HAP-1 (cell line): Measurements from ENCODE around the gene THOP1.

Source experiments
- DNase-seq, 2 experiments: peaks; one replicate each; pipeline ENCODE4 v3.0.0-alpha.2; 2016 to 2020; ENCODE audit warnings: low spot score in 2 of 2
- H3K27me3 ChIP-seq: fragments of 250-450 bp; sonication (Bioruptor Pico); 2 replicates; pipeline ENCODE4 v1.5.1; 2020; ENCODE audit warnings: low read depth, mild to moderate bottlenecking, moderate library complexity
- H3K36me3 ChIP-seq: fragments of 250-450 bp; sonication (Bioruptor Pico); replicated peaks from 2 replicates; pipeline ENCODE4 v1.5.1; 2020; ENCODE audit warnings: mild to moderate bottlenecking
- H3K4me1 ChIP-seq: fragments of 250-450 bp; sonication (Bioruptor Pico); 2 replicates; pipeline ENCODE4 v1.5.1; 2020; ENCODE audit warnings: mild to moderate bottlenecking
- H3K4me3 ChIP-seq: fragments of 250-450 bp; sonication (Bioruptor Pico); 2 replicates; pipeline ENCODE4 v1.5.1; 2020; ENCODE audit warnings: mild to moderate bottlenecking, moderate library complexity
- H3K9me3 ChIP-seq: fragments of 250-450 bp; sonication (Bioruptor Pico); 2 replicates; pipeline ENCODE4 v1.5.1; 2020; ENCODE audit warnings: mild to moderate bottlenecking, moderate library complexity
- in situ Hi-C: fragments of 300-500 bp; cut with MboI; formaldehyde crosslinking; loops from 3 replicates; pipeline ENCODE4 v1.14.3; 2020; ENCODE audit warnings: low sequenced_read_pairs, inconsistent platforms, mixed read lengths

Gene THOP1

DNA sequence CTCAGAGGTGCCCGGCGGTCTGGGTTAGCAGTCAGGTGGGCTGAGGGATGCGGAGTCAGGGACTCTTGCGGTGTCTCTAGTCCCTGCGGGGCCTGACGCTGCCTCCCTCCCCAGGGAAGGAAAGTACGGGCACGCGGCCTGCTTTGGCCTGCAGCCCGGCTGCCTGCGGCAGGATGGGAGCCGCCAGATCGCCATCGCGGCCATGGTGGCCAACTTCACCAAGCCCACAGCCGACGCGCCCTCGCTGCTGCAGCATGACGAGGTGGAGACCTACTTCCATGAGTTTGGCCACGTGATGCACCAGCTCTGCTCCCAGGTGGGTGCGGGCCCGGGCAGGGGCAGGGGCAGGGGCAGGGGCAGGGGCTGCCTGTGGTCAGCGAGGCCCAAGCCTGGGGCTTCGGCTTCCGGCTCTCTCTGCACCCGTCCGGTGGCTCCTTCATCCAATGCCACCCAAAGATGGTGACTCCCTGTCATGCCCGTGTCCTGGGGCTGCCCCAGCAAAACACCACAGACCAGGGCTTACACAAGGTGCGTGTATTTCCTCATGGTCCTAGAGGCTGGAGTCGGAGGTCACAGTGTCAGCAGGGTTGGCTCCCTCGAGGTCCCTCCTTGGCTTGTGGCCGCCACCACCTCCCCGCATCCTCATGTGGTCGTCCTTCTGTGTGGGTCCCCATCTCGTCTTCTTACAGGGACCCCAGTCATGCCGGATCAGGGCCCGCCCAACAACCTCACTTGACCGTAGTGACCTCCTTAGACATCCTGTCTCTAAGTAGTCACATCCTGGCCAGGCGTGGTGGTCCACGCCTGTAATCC, 23.0 kb downstream of the THOP1 start:
- H3K36me3 ChIP-seq, result peaks cover 72% of the 10 kb centered on the region

DNA sequence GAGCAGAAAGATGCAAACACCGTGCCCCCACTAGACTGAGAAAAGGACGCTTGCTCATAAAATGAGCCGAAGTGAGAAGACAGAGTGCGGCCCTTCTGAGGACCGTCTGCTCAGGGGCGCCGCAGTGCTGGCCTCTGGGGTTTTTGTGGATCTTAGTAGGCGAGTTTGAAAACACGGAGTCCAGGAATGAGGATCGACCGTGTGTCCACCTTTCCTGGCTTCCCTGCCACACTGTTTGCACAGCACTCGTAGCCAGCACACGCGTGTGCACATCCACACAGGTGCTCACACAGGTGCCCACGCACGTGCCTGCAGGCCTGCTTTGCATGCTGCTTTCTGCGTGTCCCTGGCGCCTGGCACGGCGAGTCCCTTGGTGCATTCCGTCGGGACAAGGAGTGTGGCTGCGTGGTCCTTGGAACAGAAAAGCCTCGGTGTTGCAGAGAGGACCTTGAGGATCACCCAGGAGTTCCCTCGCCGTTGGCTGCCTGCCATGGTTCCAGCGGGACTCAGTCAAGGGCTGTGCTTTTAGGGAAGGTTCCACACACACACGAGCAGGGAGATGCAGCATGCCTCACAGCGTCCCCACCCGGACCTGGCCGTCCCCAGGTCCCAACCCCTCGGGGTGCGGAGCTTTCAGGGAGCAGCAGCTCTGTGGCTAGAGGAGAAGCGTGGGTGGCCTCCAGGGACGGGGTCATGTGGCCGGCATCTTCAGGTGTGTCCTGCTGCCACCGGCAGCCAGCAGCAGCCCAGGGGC, 24.3 kb downstream of the THOP1 start:
- no peaks in the 10 kb centered on the region for H3K4me1 ChIP-seq
- no peak overlapping the region for H3K4me3 ChIP-seq
- in situ Hi-C loops, result no loop called here
- H3K9me3 ChIP-seq, result no peaks in the 10 kb centered on the region
- no peak for DNase-seq
- peaks cover 78% of the 10 kb centered on the region for H3K36me3 ChIP-seq
- no peaks in the 10 kb centered on the region for H3K27me3 ChIP-seq

More for the DNA sequence above, 23.0 kb downstream of the THOP1 start:
- Histone ChIP-seq H3K4me3 (no peak overlapping the region), H3K9me3 (no peaks in the 10 kb centered on the region), H3K27me3 (no peaks in the 10 kb centered on the region), H3K4me1 (no peaks in the 10 kb centered on the region)
- DNase-seq, result no peak
- in situ Hi-C loops, result no loop called here

DNA sequence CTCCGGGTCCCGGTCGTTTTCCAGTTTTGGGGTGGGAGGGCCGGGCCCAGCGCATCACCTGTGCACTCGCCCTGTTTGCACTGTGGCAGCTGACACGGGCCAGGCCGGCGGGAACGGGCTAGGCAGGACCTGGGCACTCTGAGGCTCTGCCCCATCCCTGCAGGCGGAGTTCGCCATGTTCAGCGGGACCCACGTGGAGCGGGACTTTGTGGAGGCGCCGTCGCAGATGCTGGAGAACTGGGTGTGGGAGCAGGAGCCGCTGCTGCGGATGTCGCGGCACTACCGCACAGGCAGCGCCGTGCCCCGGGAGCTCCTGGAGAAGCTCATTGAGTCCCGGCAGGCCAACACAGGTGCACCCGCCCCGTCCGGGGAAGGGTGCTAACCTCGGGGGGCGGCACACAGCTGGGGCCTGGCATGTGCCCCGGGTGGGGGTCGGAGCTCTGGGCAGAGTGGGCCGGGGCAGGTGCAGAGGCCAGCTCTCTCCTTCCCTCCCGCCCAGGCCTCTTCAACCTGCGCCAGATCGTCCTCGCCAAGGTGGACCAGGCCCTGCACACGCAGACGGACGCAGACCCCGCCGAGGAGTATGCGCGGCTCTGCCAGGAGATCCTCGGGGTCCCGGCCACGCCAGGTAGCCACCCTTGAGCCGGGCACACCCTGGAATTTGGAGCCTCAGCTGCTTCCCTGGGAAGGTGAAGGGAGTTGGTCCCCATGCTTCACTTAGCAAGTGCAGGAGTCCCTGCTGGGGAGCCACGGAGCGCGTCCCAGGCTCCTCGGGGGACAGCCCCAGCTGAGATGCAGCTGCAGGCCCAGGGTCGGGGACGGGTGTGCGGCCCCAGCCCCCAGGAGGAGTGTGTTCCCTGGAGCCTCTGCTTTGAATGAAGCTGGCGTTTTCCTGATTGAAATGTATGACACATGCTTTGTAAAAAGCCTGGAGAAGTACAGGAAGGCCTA, 25.1 kb downstream of the THOP1 start:
- peaks cover 72% of the 10 kb centered on the region for H3K36me3 ChIP-seq
- H3K9me3 ChIP-seq, result no peaks in the 10 kb centered on the region
- H3K27me3 ChIP-seq, result no peaks in the 10 kb centered on the region
- DNase-seq, result no peak
- H3K4me1 ChIP-seq, result no peaks in the 10 kb centered on the region
- in situ Hi-C loops, result no loop called here
- no peak overlapping the region for H3K4me3 ChIP-seq

DNA sequence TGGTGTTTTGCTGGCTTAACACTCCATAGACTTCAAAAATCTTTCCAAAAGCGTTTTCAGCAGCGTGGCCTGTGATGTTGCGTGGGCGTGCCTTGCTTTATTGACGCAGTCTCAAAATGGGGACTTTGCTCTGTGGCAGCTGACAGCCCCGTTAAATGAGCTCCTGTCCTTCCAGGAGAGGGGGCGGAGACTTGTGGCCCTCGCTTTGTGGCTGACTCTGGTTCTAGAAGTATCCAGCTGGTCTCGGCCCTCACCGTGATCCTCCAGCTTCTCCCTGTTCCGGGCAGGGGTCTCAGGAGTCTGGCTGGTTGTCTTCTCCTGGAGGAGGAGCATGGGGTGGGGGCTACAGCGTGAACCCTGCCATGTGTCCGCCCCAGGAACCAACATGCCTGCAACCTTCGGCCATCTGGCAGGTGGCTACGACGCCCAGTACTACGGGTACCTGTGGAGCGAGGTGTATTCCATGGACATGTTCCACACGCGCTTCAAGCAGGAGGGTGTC, 26.0 kb downstream of the THOP1 start:
- Histone ChIP-seq H3K36me3 (peaks cover 68% of the 10 kb centered on the region), H3K27me3 (no peaks in the 10 kb centered on the region), H3K9me3 (no peaks in the 10 kb centered on the region), H3K4me1 (no peaks in the 10 kb centered on the region), H3K4me3 (no peak overlapping the region)
- DNase-seq, result no peak
- in situ Hi-C loops, result no loop called here

DNA sequence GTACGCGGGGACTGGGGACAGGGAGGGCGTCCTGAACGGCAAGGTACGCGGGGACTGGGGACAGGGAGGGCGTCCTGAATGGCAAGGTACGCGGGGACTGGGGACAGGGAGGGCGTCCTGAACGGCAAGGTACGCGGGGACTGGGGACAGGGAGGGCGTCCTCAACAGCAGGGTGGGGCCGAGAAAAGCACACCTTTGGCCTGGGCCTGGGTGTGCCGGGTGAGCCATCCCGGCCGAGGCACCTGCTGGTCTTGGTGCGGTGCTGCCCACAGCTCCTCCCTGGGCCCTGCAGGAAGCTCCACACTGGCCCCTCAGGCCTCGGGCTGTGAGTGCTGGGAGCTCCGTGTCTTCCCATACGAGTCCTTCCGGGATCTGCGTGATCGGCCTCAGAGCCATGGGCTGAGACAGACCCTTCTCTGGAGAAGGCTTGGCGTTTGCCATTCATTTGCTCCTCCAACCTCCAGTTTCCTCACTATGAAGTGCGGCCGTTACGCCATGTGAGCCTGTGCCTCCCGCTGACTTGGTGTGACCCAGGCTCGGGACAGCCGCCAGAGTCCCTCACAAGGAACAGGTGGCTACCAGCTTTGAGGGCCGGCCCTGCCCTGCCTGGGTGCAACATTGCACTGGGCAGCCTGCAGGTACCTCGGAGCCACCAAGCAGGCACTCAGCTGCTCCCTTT, 26.6 kb downstream of the THOP1 start:
- Histone ChIP-seq H3K36me3 (peaks cover 62% of the 10 kb centered on the region), H3K27me3 (no peaks in the 10 kb centered on the region), H3K4me1 (no peaks in the 10 kb centered on the region), H3K9me3 (no peaks in the 10 kb centered on the region), H3K4me3 (no peak overlapping the region)
- no peak for DNase-seq
- in situ Hi-C loops, result no loop called here

DNA sequence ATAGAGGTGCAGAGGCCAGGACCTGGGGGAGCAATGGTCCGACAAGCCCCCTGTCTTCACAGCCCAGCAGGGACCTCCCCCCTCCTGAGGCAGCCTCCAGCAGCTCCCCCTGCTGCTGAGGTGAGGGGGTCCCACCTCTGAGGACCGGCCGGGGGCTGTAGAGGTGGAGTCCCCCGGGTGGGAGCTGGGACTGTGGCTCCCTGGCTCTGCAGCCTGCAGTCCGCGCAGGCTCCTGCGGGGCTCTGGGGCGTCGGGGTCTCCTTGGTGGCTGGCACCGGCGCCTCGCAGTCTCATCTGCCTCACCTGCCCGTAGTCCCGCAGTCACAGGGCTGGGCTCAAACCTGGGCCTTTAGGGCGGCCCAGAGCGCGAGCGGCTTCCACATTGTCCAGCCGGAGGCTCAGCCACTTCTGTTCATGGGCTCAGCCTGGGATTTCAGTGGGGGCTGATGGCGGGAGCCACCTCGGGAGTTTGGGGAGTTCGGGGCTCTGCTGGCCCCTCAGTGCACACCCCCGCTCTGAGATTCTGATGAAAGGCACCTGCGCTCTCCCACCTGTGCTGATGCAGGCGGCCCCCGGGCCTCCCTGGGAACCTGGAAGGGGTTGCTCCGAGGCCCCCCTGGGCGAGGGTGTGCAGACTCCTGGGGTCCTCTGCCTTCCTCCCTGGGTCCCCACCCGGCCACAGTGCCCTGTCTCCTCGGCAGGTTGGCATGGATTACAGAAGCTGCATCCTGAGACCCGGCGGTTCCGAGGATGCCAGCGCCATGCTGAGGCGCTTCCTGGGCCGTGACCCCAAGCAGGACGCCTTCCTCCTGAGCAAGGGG, 27.3 kb downstream of the THOP1 start:
- Histone ChIP-seq H3K4me1 (no peaks in the 10 kb centered on the region), H3K27me3 (no peaks in the 10 kb centered on the region), H3K4me3 (no peak overlapping the region), H3K36me3 (peaks cover 54% of the 10 kb centered on the region), H3K9me3 (no peaks in the 10 kb centered on the region)
- DNase-seq, result no peak
- in situ Hi-C loops, result no loop called here

DNA sequence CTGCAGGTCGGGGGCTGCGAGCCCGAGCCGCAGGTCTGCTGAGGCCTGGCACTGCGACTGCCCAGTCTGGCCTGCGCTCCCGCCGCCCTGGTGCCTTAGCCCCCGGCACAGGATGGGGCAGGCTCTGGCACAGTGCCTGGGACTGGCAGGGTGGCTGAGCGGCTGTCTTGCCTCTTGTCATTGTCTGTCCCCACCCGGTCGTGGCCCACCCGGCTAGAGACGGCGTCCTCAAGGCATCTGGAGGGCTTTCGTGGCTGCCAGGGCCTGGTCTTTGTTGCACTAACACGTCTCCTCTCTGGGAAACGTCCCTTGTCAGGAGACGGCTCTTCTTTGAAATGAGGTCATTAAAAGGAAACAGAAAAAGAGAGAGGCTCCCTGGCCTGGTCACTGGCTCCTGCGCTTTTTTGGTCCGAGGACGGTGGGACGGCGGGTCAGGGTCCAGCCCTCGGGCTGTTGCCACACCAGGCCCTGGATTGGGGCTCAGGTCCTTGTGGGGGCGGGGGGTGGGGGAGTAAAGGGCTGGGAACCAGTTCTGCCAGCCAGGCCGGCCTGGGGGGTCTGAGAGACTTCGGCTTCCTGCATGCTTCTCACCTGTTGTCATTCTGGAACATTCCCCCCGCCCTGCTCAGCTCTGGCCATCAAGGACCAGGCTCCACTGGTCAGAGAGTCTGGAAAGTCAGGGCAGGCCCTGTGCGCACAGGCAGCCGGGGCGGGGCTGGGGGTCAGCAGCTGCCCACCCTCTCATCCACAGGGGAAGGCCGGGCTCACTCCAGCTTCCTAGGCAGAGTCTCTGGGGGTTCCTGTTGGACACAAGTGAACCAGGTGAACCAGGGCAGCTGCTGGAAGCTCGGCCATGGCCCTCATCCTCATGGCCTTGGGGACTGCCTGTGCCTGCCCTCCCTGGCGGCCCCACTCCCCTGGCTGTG, 28.2 kb downstream of the THOP1 start:
- Histone ChIP-seq H3K36me3 (peaks cover 46% of the 10 kb centered on the region), H3K4me3 (no peak overlapping the region), H3K9me3 (no peaks in the 10 kb centered on the region), H3K27me3 (no peaks in the 10 kb centered on the region), H3K4me1 (no peaks in the 10 kb centered on the region)
- in situ Hi-C loops, result no loop called here
- DNase-seq, result no peak

DNA sequence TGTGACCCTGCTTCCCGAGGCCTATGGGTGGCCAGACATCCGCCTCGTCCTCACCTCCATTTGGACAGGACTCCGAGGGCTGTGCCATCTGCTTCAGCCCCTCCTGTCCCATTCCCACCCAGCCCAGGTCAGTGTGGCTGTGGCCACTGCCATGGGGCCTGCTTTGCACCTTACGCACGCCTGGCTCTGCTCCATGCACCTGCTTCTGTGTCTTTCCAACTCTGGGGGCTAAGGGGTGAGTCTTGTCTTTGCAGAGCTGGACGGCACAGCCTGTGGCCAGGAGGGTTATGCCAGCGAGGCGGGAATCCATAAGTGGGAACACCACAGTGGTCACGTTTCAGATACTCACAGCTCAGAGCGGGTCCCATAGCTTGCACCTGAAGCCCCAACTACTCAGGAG, 29.1 kb downstream of the THOP1 start:
- peaks cover 2% of the 10 kb centered on the region for H3K4me1 ChIP-seq
- in situ Hi-C loops, result no loop called here
- peaks cover 36% of the 10 kb centered on the region for H3K36me3 ChIP-seq
- DNase-seq, result no peak
- H3K27me3 ChIP-seq, result no peaks in the 10 kb centered on the region
- H3K9me3 ChIP-seq, result no peaks in the 10 kb centered on the region
- H3K4me3 ChIP-seq, result no peak overlapping the region

DNA sequence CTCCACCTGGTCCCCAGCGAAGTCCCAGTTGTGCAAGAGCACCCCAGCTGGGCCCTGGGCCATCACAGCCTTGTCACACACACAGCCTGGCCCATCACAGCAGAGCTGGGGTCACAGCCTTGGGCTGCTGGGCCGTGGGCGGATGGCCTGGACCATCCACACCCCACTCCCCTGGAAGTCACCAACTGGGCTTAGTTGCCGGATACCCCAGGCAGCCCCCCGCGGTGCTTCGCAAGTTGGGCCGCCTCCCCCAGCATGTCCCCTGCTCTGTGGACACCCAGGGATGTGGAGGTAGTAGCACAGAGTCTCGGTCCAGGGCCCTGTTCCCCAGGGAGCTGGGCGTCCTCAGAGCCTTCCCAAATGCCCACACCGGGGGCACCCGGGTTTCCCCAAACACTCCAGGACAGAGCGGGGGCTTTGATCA, 29.9 kb downstream of the THOP1 start:
- H3K36me3 ChIP-seq, result peaks cover 29% of the 10 kb centered on the region

DNA sequence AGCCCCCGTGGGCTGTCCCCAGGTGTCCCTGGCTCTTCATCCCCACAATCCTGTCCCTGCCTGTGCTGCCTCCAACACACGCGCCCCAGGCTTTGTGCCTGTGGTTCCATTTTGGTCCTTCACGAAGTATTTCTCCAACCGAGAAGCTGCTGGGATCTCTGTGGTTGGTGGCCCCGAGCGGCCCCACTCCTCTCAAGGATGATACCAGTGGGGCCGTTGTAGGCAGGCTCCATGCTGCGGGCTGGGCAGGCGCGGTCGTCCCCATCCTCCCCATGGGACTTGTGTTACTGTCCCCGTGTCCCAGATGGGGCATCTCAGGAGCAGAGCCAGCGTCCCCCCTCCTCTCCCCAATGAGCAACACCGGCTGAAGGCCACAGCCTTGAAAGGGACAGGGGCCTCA, 30.6 kb downstream of the THOP1 start:
- in situ Hi-C loops, result no loop called here
- H3K4me1 ChIP-seq, result peaks cover 2% of the 10 kb centered on the region
- no peaks in the 10 kb centered on the region for H3K9me3 ChIP-seq
- DNase-seq, result no peak
- H3K4me3 ChIP-seq, result no peak overlapping the region
- H3K27me3 ChIP-seq, result no peaks in the 10 kb centered on the region
- H3K36me3 ChIP-seq, result peaks cover 21% of the 10 kb centered on the region

More for the DNA sequence above, 29.9 kb downstream of the THOP1 start:
- DNase-seq, result no peak
- Histone ChIP-seq H3K4me3 (no peak overlapping the region), H3K27me3 (no peaks in the 10 kb centered on the region), H3K9me3 (no peaks in the 10 kb centered on the region), H3K4me1 (peaks cover 2% of the 10 kb centered on the region)
- in situ Hi-C loops, result no loop called here

DNA sequence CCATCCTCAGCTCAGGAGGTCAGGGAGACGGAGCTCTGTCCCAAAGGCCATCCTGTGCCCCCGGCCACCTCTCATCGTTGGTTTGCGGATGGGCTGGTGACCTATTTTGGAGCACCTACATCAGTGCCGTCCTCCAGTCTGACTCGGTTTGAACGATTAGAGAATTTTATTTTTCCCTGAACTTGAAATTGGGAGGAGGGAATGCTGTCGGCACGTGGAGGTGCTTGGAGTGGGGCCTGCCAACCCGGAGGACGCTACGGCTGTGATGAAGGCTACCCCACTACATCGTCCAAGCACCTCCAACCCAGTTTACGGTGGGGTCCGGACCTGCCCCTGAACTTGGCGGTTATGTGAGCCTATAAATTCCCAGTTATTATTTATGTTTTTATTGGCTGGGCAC, 31.3 kb downstream of the THOP1 start:
- peaks cover 2% of the 10 kb centered on the region for H3K4me1 ChIP-seq
- H3K36me3 ChIP-seq, result peaks cover 16% of the 10 kb centered on the region
- H3K4me3 ChIP-seq, result no peak overlapping the region
- no peak for DNase-seq
- no peaks in the 10 kb centered on the region for H3K27me3 ChIP-seq
- in situ Hi-C loops, result no loop called here
- H3K9me3 ChIP-seq, result no peaks in the 10 kb centered on the region
